Activated naive CD8-positive, alpha-beta T cell treated with anti-CD3 and anti-CD28 coated beads, Interleukin-2, amount 10 ng/mL, durations not matched to agents 7 days and 5 days (primary cell): ENCODE data around the gene STAG3. TPM values are rescaled to one million over a fixed set of nuclear protein-coding genes. Genes with fewer than 3 reads are reported as not detected.
A peak's percentile ranks its signal among the peaks of the same experiment; 100 is the strongest.
"Not testable (repeated sequence)": the region's sequence is repeated elsewhere in the genome, so short reads cannot be mapped to it uniquely, and the experiment has no call there.

Source experiments
- ATAC-seq: fragments of 150-1000 bp; cut with Tn5 transposase; one replicate; pipeline ENCODE4 v1.10.0; 2021; ENCODE audit warnings: low read depth, moderate library complexity
- POLR2A ChIA-PET: fragments of 350-600 bp; sonication (Branson Sonifier 250); formaldehyde crosslinking; loops from one replicate; lab custom pipeline; 2021; ENCODE audit warnings: antibody characterized with exemption; lab: Charles Lee
- DNase-seq: peaks from one replicate; pipeline ENCODE4 v3.0.0; 2021
- H3K27ac Mint-ChIP-seq: one replicate; pipeline ENCODE4 v1.8.0; 2022; ENCODE audit warnings: mild to moderate bottlenecking, mixed read lengths
- H3K27me3 Mint-ChIP-seq: one replicate; pipeline ENCODE4 v1.8.0; 2022; ENCODE audit warnings: mild to moderate bottlenecking, moderate library complexity, mixed read lengths
- H3K36me3 Mint-ChIP-seq: one replicate; pipeline ENCODE4 v1.8.0; 2021; ENCODE audit warnings: mild to moderate bottlenecking, mixed read lengths
- H3K4me1 Mint-ChIP-seq: one replicate; pipeline ENCODE4 v1.8.0; 2021; ENCODE audit warnings: mixed read lengths
- H3K4me3 Mint-ChIP-seq: one replicate; pipeline ENCODE4 v1.8.0; 2022; ENCODE audit warnings: mild to moderate bottlenecking, moderate library complexity, mixed read lengths
- H3K9me3 Mint-ChIP-seq: one replicate; pipeline ENCODE4 v1.8.0; 2021; ENCODE audit warnings: mixed read lengths
- total RNA-seq, 2 experiments: library from RNA; stranded (reverse); gene quantifications; one replicate each; pipeline ENCODE4 v1.2.3, GENCODE V29; 2021

STAG3 gene
- total RNA-seq, 2 experiments from 2014 or later, result 31.1 to 38.8 TPM

DNA sequence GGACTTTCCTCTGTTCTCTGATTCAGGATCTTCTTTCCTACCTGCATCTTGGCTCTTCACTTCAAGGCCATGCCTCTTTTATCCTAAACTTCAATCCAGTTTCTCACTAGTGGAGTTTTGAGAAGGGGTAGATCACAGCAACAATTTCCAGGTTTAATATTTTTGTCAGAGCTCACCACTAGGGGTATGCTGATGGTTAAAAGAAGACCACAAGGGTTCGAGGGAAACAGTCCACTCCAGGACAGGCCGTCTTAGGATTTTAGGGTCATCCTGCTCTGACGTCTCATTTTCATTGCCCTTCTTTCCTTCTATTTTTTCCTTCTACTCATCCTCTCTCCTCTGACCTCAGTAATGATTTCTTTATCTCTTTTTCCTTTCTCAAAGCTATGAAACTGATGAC, 11.3 kb downstream of the STAG3 start:
- Mint-ChIP-seq H3K4me3 (no peak overlapping the region), H3K27me3 (no peaks in the 10 kb centered on the region), H3K9me3 (no peaks in the 10 kb centered on the region), H3K27ac (peak overlapping the region; percentile 62), H3K36me3 (peaks cover 13% of the 10 kb centered on the region), H3K4me1 (peaks cover 24% of the 10 kb centered on the region)
- ATAC-seq (no peak), DNase-seq (no peak)
- POLR2A ChIA-PET, result no interaction called here

DNA sequence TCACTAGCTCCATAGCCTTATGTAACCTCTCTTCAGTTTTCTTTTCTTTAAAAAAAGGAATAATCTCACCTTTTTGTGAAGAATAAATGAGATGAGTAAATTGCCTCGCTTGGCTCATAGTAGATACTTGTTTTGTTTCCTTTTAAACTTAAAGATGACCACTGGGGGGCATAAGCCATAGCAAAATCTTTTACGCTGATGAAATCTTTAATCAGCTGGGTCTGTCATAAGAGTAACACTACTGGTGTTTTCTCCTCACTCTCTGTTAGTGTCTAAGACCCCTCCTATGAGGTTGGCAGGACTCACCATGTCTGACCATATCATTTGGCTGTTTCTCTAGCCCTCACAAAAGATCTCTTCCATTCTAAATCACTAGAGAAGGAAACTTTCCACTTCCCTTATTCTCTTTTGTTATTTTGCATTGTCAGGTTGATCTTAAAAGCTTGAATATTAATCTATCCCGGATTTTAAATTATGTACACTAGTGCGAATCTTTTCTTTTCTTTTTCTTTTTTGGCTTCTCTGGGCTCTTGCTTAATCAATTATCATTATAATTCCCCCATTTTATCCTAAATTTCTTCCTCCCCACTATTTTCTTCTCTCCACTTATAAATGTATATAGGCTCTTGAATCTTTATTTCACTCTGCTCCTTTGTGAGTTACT, 12.5 kb downstream of the STAG3 start:
- peaks cover 24% of the 10 kb centered on the region for H3K4me1 Mint-ChIP-seq
- ATAC-seq, result peak; percentile 90
- H3K36me3 Mint-ChIP-seq, result peaks cover 15% of the 10 kb centered on the region
- peak overlapping the region; percentile 71 for H3K27ac Mint-ChIP-seq
- no peaks in the 10 kb centered on the region for H3K9me3 Mint-ChIP-seq
- no peak for DNase-seq
- H3K27me3 Mint-ChIP-seq, result no peaks in the 10 kb centered on the region
- POLR2A ChIA-PET, result interaction anchor here (0.5 to 1.4 kb wide), 9 partner anchors 10 to 58 kb away, joined by 3 to 8 read pairs (median 4); partner anchors contain the start of genes LAMTOR4 and TRAPPC14
- H3K4me3 Mint-ChIP-seq, result no peak overlapping the region

DNA sequence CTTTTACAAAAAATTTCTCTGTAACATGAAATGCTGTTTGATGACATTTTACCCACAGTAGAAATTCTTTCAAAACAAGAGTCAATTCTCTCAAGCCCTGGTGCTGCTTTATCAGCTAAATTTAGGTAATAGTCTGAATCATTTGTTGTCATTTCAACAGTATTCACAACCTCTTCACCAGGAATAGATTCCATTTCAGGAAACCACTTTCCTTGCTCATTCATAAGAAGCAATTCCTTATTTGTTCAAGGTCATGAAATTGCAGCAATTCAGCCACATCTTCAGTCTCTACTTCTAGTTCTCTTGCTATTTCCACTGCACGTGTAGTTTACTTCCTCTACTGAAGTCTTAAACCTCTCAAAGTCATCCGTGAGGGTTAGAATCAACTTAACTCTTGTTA, 14.1 kb downstream of the STAG3 start:
- H3K9me3 Mint-ChIP-seq, result no peaks in the 10 kb centered on the region
- ATAC-seq, result no peak
- H3K36me3 Mint-ChIP-seq, result peaks cover 16% of the 10 kb centered on the region
- H3K27me3 Mint-ChIP-seq, result no peaks in the 10 kb centered on the region
- H3K4me1 Mint-ChIP-seq, result peaks cover 25% of the 10 kb centered on the region
- no peak for DNase-seq
- POLR2A ChIA-PET, result interaction anchor here (1.1 kb wide), 1 partner anchor 161 kb away, joined by 3 read pairs; no protein-coding TSS in a partner anchor
- peak overlapping the region; percentile 52 for H3K27ac Mint-ChIP-seq
- H3K4me3 Mint-ChIP-seq, result no peak overlapping the region

DNA sequence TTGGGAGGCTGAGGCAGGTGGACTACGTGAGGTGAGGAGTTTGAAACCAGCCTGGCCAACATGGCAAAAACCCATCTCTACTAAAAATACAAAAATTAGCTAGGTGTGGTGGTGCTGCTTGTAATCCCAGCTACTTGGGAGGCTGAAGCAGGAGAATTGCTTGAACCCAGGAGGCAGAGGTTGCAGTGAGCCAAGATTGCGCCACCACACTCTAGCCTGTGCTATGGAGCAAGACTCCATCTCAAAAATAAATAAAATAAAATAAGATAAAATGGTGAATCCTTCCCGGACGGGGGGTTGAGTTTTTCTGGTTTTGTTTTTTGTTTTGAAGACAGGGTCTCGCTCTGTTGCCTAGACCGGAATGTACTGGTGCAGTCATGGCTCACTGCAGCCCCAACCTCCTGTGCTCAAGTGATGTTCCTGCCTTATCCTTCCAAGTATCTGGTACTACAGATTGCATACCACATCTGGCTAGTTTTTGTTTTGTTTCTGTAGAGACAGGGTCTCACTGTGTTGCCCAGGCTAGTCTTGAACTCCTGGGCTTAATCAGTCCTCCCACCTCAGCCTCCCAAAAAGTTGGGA, 14.7 kb downstream of the STAG3 start:
- POLR2A ChIA-PET, result interaction anchor here (1.1 kb wide), 1 partner anchor 161 kb away, joined by 3 read pairs; no protein-coding TSS in a partner anchor
- not testable (repeated sequence) for DNase-seq
- H3K27ac Mint-ChIP-seq, result peak overlapping the region; percentile 52

DNA sequence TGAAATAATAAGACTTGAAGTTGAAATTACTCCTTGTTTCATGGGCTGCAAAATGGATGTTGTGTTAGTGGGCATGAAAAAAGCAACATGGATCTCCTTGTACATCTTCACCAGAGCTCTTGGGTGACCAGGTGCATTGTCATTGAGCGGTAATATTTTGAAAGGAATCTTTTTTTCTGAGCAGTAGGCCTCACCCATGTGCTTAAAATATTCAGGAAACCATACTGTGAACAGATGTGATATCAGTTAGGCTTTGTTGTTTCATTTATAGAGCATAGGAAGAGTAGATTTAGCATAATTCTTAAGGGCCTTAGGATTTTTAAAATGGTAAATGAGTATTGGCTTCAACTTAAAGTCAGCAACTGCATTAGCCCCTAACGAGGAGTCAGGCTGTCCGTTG, 15.3 kb downstream of the STAG3 start:
- POLR2A ChIA-PET, result interaction anchor here (1.1 to 1.6 kb wide), 3 partner anchors 9 to 160 kb away, joined by 3 to 4 read pairs (median 3); no protein-coding TSS in a partner anchor
- Mint-ChIP-seq H3K9me3 (no peaks in the 10 kb centered on the region), H3K27me3 (no peaks in the 10 kb centered on the region), H3K27ac (no peak overlapping the region), H3K4me1 (peaks cover 25% of the 10 kb centered on the region), H3K4me3 (no peak overlapping the region), H3K36me3 (peaks cover 22% of the 10 kb centered on the region)
- DNase-seq, result no peak
- ATAC-seq, result no peak

More for the DNA sequence above, 14.7 kb downstream of the STAG3 start:
- H3K27me3 Mint-ChIP-seq, ATAC-seq, H3K9me3 Mint-ChIP-seq, H3K4me3 Mint-ChIP-seq: not testable (repeated sequence)
- peaks cover 25% of the 10 kb centered on the region for H3K4me1 Mint-ChIP-seq
- peaks cover 19% of the 10 kb centered on the region for H3K36me3 Mint-ChIP-seq

DNA sequence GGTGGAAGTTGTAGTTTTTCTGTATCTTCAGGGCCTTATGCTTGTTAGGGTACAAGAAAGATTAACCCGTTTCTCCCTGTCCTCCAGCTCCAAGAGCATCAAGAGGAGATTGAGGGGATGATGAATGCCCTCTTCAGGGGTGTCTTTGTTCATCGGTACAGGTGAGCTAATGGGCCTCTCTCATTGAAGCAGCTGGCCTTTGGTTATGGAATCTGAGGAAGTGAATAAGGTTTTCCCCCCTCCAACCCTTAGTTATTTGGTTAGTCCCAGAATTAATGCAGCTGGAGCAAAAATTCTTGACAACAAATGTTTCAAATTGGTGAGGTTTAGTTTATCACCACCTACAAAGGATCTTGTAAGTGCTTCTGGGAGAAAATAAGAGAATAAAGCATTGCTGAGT, 17.5 kb downstream of the STAG3 start:
- POLR2A ChIA-PET, result no interaction called here
- peaks cover 21% of the 10 kb centered on the region for H3K36me3 Mint-ChIP-seq
- ATAC-seq (no peak), DNase-seq (no peak)
- H3K4me3 Mint-ChIP-seq, result no peak overlapping the region
- no peaks in the 10 kb centered on the region for H3K27me3 Mint-ChIP-seq
- peaks cover 18% of the 10 kb centered on the region for H3K4me1 Mint-ChIP-seq
- no peaks in the 10 kb centered on the region for H3K9me3 Mint-ChIP-seq
- peak overlapping the region; percentile 23 for H3K27ac Mint-ChIP-seq

DNA sequence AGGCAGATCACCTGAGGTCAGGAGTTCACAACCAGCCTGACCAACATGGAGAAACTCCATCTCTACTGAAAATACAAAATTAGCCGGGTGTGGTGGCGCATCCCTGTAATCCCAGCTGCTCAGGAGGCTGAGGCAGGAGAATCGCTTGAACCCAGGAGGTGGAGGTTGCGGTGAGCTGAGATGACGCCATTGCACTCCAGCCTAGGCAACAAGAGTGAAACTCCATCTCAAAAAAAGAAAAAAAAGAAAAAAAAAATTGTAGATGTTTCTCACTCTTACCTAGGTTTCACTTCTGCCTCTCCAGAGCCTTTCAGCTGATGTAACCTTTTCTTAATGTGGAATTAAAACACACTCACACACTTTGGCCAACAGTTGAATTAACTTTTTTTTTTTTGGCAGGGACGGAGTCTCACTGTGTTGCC, 18.2 kb downstream of the STAG3 start:
- H3K36me3 Mint-ChIP-seq, result peaks cover 21% of the 10 kb centered on the region
- H3K9me3 Mint-ChIP-seq, H3K4me3 Mint-ChIP-seq, POLR2A ChIA-PET, DNase-seq, H3K27me3 Mint-ChIP-seq, ATAC-seq: not testable (repeated sequence)
- H3K27ac Mint-ChIP-seq, result peak overlapping the region; percentile 42
- H3K4me1 Mint-ChIP-seq, result peaks cover 14% of the 10 kb centered on the region

DNA sequence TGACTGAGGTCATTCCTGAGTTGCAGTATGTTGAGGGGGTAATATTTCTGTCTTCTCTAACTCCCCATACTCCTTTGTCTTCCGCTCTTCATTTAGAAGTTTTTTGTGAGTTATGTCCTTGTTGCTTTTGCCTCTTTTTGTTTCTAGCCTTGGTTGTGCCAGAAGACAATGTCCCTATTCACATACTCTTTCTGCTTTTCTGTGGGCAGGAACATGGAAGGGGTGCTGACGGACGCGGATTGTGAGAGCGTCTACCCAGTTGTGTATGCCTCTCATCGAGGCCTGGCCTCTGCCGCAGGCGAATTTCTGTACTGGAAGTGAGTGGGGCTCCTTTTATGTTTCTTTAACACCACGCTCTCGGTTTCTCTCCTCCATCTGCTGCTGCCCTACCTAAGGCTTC, 20.5 kb downstream of the STAG3 start:
- POLR2A ChIA-PET, result no interaction called here
- H3K27ac Mint-ChIP-seq, result no peak overlapping the region
- no peaks in the 10 kb centered on the region for H3K9me3 Mint-ChIP-seq
- ATAC-seq (no peak), DNase-seq (no peak)
- H3K4me1 Mint-ChIP-seq, result peaks cover 3% of the 10 kb centered on the region
- H3K27me3 Mint-ChIP-seq, result no peaks in the 10 kb centered on the region
- no peak overlapping the region for H3K4me3 Mint-ChIP-seq
- peaks cover 21% of the 10 kb centered on the region for H3K36me3 Mint-ChIP-seq

DNA sequence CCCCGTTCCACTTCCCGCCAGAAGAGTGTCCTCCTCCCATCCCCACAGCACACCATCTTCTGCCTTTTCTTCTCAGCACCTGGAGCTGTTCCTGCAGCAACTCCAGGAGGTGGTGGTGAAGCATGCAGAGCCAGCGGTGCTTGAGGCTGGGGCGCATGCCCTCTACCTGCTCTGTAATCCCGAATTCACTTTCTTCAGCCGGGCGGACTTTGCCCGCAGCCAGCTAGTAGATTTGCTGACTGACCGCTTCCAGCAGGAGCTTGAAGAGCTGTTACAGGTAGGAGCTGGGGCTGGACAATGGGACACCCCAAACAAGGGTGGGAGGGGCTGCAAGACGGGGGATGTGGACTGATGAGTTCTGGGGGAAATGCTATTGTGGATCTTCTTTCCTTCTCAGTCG, 23.0 kb downstream of the STAG3 start:
- POLR2A ChIA-PET, result interaction anchor here (0.5 to 1.0 kb wide), 3 partner anchors 18 to 228 kb away, joined by 3 read pairs; partner anchors contain the start of gene ZCWPW1
- peaks cover 3% of the 10 kb centered on the region for H3K4me1 Mint-ChIP-seq

DNA sequence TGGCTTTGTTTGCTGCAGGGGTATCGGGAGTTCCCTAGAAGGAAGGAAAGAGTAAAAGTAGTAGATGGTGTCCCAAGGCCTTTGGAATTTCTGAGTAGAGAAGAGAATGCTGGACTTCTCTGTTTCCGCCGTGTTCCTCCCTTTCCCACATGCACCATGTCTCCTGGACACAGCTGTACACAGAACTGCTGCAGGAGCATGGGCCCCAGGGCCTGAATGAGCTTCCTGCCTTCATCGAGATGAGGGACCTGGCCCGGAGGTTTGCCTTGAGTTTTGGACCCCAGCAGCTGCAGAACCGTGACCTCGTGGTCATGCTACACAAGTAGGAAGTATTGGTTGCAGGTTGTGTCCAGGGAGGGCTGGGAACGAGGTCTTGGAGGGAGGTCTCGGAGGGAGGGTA, 26.7 kb downstream of the STAG3 start:
- H3K36me3 Mint-ChIP-seq, result peaks cover 17% of the 10 kb centered on the region
- POLR2A ChIA-PET, result interaction anchor here (1.0 kb wide), 1 partner anchor 25 kb away, joined by 3 read pairs; no protein-coding TSS in a partner anchor
- H3K4me1 Mint-ChIP-seq, result peaks cover 14% of the 10 kb centered on the region
- H3K9me3 Mint-ChIP-seq, result no peaks in the 10 kb centered on the region
- H3K27me3 Mint-ChIP-seq, result no peaks in the 10 kb centered on the region
- no peak overlapping the region for H3K27ac Mint-ChIP-seq
- H3K4me3 Mint-ChIP-seq, result no peak overlapping the region
- no peak for DNase-seq
- ATAC-seq, result no peak

More for the DNA sequence above, 23.0 kb downstream of the STAG3 start:
- DNase-seq (no peak), ATAC-seq (no peak)
- H3K9me3 Mint-ChIP-seq, result no peaks in the 10 kb centered on the region
- H3K27me3 Mint-ChIP-seq, result no peaks in the 10 kb centered on the region
- H3K27ac Mint-ChIP-seq, result no peak overlapping the region
- H3K4me3 Mint-ChIP-seq, result no peak overlapping the region
- H3K36me3 Mint-ChIP-seq, result peaks cover 18% of the 10 kb centered on the region

DNA sequence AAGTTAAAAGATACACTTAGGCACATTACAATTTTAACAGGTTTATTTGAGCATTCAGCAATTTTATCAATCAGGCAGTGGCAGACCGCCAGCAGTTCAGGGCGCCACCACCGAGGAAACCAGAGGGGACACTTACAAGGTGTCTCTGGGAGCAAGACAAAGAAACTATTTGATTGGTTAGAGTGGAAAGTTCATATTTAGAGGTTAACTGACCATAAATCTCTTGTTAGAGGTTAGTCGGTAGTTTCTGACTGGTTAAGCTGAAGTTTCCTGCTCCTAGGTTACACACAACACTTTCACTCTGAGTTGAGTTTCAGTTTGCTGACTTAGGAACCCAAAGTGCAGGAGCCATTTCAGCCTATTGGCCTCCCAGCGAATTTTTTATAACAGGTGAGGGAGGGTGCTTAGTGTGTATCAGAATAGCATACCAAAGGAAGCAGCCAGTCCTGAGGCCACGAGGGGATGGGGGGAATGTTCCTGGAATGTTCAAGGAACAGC, 31.2 kb downstream of the STAG3 start:
- peak; percentile 85 for ATAC-seq
- Mint-ChIP-seq H3K9me3 (no peaks in the 10 kb centered on the region), H3K4me1 (peaks cover 44% of the 10 kb centered on the region), H3K27me3 (no peaks in the 10 kb centered on the region), H3K36me3 (peaks cover 20% of the 10 kb centered on the region), H3K27ac (peak overlapping the region; percentile 87), H3K4me3 (peak overlapping the region; percentile 84)
- POLR2A ChIA-PET, result interaction anchor here (0.6 to 4.4 kb wide), 6 partner anchors 11 to 59 kb away, joined by 3 to 45 read pairs (median 5); partner anchors contain the start of gene PVRIG
- DNase-seq, result peak; percentile 61

DNA sequence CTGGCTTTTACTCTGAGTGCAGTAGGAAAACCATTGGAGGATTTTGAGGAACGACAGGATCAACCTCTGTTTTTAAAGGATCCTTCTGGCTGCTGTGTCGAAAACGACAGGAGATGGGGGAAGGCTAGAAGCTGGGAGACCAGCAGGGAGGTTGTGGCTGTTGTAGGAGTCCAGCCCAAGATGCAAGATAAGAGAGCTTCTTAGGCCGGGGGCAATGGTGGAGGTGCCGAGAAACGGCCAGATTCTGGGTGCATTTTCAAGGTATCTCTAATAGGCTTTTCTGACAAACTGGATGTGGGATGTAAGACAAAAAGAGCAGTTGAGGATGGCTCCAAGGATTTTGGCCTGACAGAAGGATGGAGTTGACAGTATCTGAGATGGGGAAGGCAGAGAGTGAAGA, 31.8 kb downstream of the STAG3 start:
- no peaks in the 10 kb centered on the region for H3K27me3 Mint-ChIP-seq
- DNase-seq (no peak), ATAC-seq (no peak)
- peak overlapping the region; percentile 87 for H3K27ac Mint-ChIP-seq
- H3K36me3 Mint-ChIP-seq, result peaks cover 20% of the 10 kb centered on the region
- peak overlapping the region; percentile 84 for H3K4me3 Mint-ChIP-seq
- peaks cover 49% of the 10 kb centered on the region for H3K4me1 Mint-ChIP-seq
- POLR2A ChIA-PET, result interaction anchor here (0.6 to 4.4 kb wide), 9 partner anchors 10 to 219 kb away, joined by 3 to 45 read pairs (median 4); partner anchors contain the start of genes PVRIG and ZCWPW1
- H3K9me3 Mint-ChIP-seq, result no peaks in the 10 kb centered on the region

DNA sequence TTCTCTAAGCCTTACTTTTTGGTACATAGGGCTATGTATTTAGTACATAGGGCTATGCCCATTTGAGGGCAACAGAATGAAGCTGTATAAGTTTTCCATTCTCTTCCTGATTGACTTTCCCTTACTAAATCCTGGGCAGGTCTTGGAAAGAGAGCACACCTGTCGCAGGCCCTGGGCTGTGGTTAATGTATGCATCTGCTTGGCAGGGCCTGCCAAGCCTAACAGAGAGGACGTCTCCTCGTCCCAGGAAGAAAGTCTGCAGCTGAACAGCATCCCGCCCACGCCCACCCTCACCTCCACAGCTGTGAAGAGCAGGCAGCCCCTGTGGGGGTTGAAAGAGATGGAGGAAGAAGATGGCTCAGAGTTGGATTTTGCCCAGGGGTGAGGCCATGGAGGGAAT, 33.1 kb downstream of the STAG3 start:
- Mint-ChIP-seq H3K36me3 (peaks cover 22% of the 10 kb centered on the region), H3K4me3 (peak overlapping the region; percentile 63), H3K4me1 (peaks cover 58% of the 10 kb centered on the region), H3K27ac (peak overlapping the region; percentile 87), H3K9me3 (no peaks in the 10 kb centered on the region), H3K27me3 (no peaks in the 10 kb centered on the region)
- POLR2A ChIA-PET, result interaction anchor here (0.8 to 4.4 kb wide), 9 partner anchors 9 to 218 kb away, joined by 3 to 45 read pairs (median 4); partner anchors contain the start of genes AP4M1, GAL3ST4, GPC2 and MCM7
- DNase-seq (no peak), ATAC-seq (no peak)
